Osteoblast (primary cell): Measurements from ENCODE around the gene SERINC5. TPM values are rescaled to one million over a fixed set of nuclear protein-coding genes. Genes with fewer than 3 reads are reported as not detected.
A peak's percentile ranks its signal among the peaks of the same experiment; 100 is the strongest.

Experiments used
- DNase-seq: peaks from one replicate; pipeline ENCODE4 v3.0.0; 2011; ENCODE audit warnings: low spot score, mixed read lengths; ENCODE audit not compliant: insufficient read length; ENCODE audit errors: missing footprints
- H2AFZ ChIP-seq: 2 replicates; pipeline ENCODE4 v1.6.0; 2011; ENCODE audit warnings: mild to moderate bottlenecking, low read length
- H3K27ac ChIP-seq: 2 replicates; pipeline ENCODE4 v1.5.1; 2011; ENCODE audit warnings: mild to moderate bottlenecking, low read depth, low read length, moderate library complexity
- H3K27me3 ChIP-seq: 2 replicates; pipeline ENCODE4 v1.6.0; 2012; ENCODE audit warnings: mild to moderate bottlenecking, control low read depth, inconsistent platforms, low read length, moderate library complexity; ENCODE audit not compliant: insufficient read depth
- H3K36me3 ChIP-seq: 2 replicates; pipeline ENCODE4 v1.5.1; 2011; ENCODE audit warnings: mild to moderate bottlenecking, low read length, control low read depth, moderate library complexity; ENCODE audit not compliant: insufficient read depth
- H3K4me1 ChIP-seq: 2 replicates; pipeline ENCODE4 v1.5.1; 2011; ENCODE audit warnings: mild to moderate bottlenecking, low read length, control low read depth, moderate library complexity; ENCODE audit not compliant: insufficient read depth
- H3K4me2 ChIP-seq: 2 replicates; pipeline ENCODE4 v1.6.0; 2011; ENCODE audit warnings: mild to moderate bottlenecking, low read length; ENCODE audit not compliant: insufficient read depth
- H3K4me3 ChIP-seq: fragments of 200-600 bp; sonication (generic); 3 replicates; pipeline ENCODE4 v1.5.1; 2012; ENCODE audit warnings: mild to moderate bottlenecking, low read length, inconsistent platforms; ENCODE audit not compliant: insufficient read depth
- H3K79me2 ChIP-seq: 2 replicates; pipeline ENCODE4 v1.6.0; 2012; ENCODE audit warnings: mild to moderate bottlenecking, low read length, control low read depth, inconsistent platforms; ENCODE audit not compliant: insufficient read depth
- H3K9me3 ChIP-seq: 2 replicates; pipeline ENCODE4 v1.5.1; 2011; ENCODE audit warnings: low read depth, low read length, control low read depth
- H4K20me1 ChIP-seq: 2 replicates; pipeline ENCODE4 v1.6.0; 2012; ENCODE audit warnings: mild to moderate bottlenecking, low read length, control low read depth; ENCODE audit not compliant: insufficient read depth
- total RNA-seq: library from RNA; depleted of rRNA; stranded (reverse); fragments of >200 nt; gene quantifications from 2 replicates; pipeline ENCODE4 v1.2.3, GENCODE V29; 2012
- TF ChIP-seq, protein P1 (sequence below): IDR thresholded peaks from 2 replicates; pipeline ENCODE4 v1.5.1; 2011; ENCODE audit warnings: mild to moderate bottlenecking, low read depth, low read length, moderate library complexity; ENCODE audit errors: extremely low read depth

Gene SERINC5
- total RNA-seq, 1 donor: 96.3 TPM

DNA sequence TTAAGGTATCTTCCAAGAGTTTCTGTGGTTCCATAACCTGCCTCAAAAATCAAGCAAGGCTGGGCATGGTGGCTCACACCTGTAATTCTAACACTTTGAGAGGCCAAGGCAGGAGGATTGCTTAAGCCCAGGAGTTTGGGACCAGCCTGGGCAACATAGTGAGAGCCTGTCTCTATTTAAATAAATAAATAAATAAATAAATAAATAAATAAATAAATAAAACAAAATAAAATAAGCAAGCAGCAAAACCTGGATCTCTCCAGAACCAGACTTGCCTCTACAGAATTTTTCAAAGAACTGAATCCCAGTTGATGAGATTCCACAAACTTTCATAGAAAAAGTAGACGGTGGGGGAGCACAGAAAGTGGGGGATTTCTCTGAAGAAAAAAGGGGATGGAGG lies 12.3 kb downstream of the SERINC5 start:
- Histone ChIP-seq H3K79me2 (peaks cover 80% of the 10 kb centered on the region), H3K4me3 (no peak overlapping the region), H3K36me3 (peaks cover 4% of the 10 kb centered on the region), H3K9me3 (no peaks in the 10 kb centered on the region), H3K27me3 (no peaks in the 10 kb centered on the region), H2AFZ (no peak overlapping the region), H3K27ac (no peak overlapping the region), H3K4me1 (peaks cover 60% of the 10 kb centered on the region), H4K20me1 (peaks cover 7% of the 10 kb centered on the region), H3K4me2 (no peak overlapping the region)
- no peak for DNase-seq
- TF ChIP-seq, protein P1, sequence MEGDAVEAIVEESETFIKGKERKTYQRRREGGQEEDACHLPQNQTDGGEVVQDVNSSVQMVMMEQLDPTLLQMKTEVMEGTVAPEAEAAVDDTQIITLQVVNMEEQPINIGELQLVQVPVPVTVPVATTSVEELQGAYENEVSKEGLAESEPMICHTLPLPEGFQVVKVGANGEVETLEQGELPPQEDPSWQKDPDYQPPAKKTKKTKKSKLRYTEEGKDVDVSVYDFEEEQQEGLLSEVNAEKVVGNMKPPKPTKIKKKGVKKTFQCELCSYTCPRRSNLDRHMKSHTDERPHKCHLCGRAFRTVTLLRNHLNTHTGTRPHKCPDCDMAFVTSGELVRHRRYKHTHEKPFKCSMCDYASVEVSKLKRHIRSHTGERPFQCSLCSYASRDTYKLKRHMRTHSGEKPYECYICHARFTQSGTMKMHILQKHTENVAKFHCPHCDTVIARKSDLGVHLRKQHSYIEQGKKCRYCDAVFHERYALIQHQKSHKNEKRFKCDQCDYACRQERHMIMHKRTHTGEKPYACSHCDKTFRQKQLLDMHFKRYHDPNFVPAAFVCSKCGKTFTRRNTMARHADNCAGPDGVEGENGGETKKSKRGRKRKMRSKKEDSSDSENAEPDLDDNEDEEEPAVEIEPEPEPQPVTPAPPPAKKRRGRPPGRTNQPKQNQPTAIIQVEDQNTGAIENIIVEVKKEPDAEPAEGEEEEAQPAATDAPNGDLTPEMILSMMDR: no peak

DNA sequence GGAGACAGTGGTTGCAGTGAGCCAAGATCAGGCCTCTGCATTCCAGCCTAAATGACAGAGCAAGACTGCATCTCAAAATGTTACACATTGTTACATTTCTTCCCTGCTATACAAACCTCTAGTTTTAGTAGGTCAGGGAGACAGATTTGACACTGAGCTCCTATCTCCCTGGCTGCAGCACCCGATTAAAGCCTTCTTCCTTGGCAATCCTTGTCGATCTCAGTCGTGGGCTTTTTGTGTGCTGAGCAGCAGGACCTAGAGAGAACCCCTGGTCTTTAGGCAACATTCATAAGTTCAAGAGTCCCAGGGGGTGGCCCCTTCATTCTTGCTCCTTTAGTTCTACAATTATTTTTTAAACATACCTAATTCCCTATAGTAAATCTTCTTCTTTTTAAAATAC lies 13.0 kb downstream of the SERINC5 start:
- Histone ChIP-seq H3K79me2 (peaks cover 79% of the 10 kb centered on the region), H4K20me1 (peaks cover 7% of the 10 kb centered on the region), H3K27ac (no peak overlapping the region), H3K4me1 (peaks cover 56% of the 10 kb centered on the region), H3K27me3 (no peaks in the 10 kb centered on the region), H3K4me2 (no peak overlapping the region), H3K9me3 (no peaks in the 10 kb centered on the region), H3K4me3 (no peak overlapping the region), H2AFZ (no peak overlapping the region), H3K36me3 (peaks cover 4% of the 10 kb centered on the region)
- no peak for DNase-seq
- TF ChIP-seq, protein P1: no peak

GRCh38 chr5:80240368-80240986 lies 15.4 kb downstream of the SERINC5 start:
- Histone ChIP-seq H3K79me2 (peaks cover 85% of the 10 kb centered on the region), H3K4me2 (peak overlapping the region; percentile 57)
- TF ChIP-seq, protein P1: no peak

GRCh38 chr5:80239680-80240367 lies 16.0 kb downstream of the SERINC5 start:
- Histone ChIP-seq H4K20me1 (peaks cover 7% of the 10 kb centered on the region), H3K4me2 (peak overlapping the region; percentile 57), H3K27ac (peak overlapping the region; percentile 38), H3K4me1 (peaks cover 28% of the 10 kb centered on the region), H3K79me2 (peaks cover 85% of the 10 kb centered on the region), H3K4me3 (no peak overlapping the region), H3K27me3 (no peaks in the 10 kb centered on the region), H2AFZ (no peak overlapping the region), H3K36me3 (peaks cover 4% of the 10 kb centered on the region), H3K9me3 (no peaks in the 10 kb centered on the region)
- DNase-seq: no peak
- TF ChIP-seq, protein P1: no peak

More at GRCh38 chr5:80240368-80240986, 15.4 kb downstream of the SERINC5 start:
- peaks cover 7% of the 10 kb centered on the region for H4K20me1 ChIP-seq
- no peaks in the 10 kb centered on the region for H3K9me3 ChIP-seq
- H3K4me1 ChIP-seq: peaks cover 32% of the 10 kb centered on the region
- no peak overlapping the region for H3K4me3 ChIP-seq
- no peak overlapping the region for H2AFZ ChIP-seq
- H3K27ac ChIP-seq: peak overlapping the region; percentile 38
- no peak for DNase-seq
- H3K27me3 ChIP-seq: no peaks in the 10 kb centered on the region
- peaks cover 4% of the 10 kb centered on the region for H3K36me3 ChIP-seq
